NCI-H82 treated with DMSO at 0.1 percent for 48 hours (cell line): ENCODE measurements around the gene RAB5IF.

ENCODE experiments used
- DNase-seq: peaks from one replicate; lab custom pipeline; 2025; ENCODE audit not compliant: unreplicated experiment; lab: John Stamatoyannopoulos, UW

The RAB5IF gene

DNA sequence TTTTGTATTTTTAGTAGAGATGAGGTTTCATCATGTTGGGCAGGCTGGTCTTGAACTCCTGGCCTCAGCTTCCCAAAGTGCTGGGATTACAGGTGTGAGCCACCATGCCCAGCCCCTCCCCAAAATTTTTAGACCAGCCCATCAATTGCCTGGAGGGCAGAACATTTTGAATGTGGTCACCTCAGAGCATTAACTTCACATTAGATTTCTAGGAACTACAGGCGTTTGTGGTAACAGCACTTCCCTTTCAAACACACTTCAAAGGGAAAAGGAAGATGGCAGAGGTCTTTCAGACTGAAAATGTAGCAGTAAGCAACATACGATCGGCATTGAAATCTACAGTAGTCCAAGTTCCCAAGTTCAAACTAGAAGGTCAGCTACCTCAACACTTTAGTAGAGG, 52.7 kb downstream of the RAB5IF start:
- DNase-seq: no peak
